ENCODE data around the gene NRGN. TPM values are rescaled to one million over a fixed set of nuclear protein-coding genes. Genes with fewer than 3 reads are reported as not detected.
A peak's percentile ranks its signal among the peaks of the same experiment; 100 is the strongest.

Gene NRGN
- total and polyA plus RNA-seq, 4 donors: 0.51 to 1.7 (median 1.6) TPM; not detected in 1

- H3K27ac ChIP-seq (ENCODE audit: low read depth in 1 of 2, low read length in 2 of 2): no peak overlapping the region
- 83% methylated on average over 4 of the region's 4 CpGs for WGBS
- peaks cover 0 to 2% (median 0%) of the 10 kb centered on the region in 4 donors for H3K27me3 ChIP-seq (ENCODE audit: control insufficient read depth in 4 of 4, insufficient read depth in 4 of 4, low read length in 3 of 4)
- TF ChIP-seq YY1 (IDR thresholded peaks at IDR 0.05): no peak
- H3K4me3 ChIP-seq (ENCODE audit: low read depth in 1 of 3, low read length in 3 of 3): no peak overlapping the region
- H3K4me1 ChIP-seq (ENCODE audit: control insufficient read depth in 4 of 4, insufficient read depth in 4 of 4, low read length in 3 of 4): peaks cover 0 to 7% (median 4%) of the 10 kb centered on the region in 4 donors
- no peak for DNase-seq (ENCODE audit: low spot score)
- no peak overlapping the region for H3K9ac ChIP-seq (ENCODE audit: low read depth in 1 of 2, low read length in 2 of 2)
- H3K9me3 ChIP-seq (ENCODE audit: control insufficient read depth in 4 of 4, low read length in 3 of 4): no peaks in the 10 kb centered on the region
- no peaks in the 10 kb centered on the region for H3K36me3 ChIP-seq (ENCODE audit: control insufficient read depth in 4 of 4, insufficient read depth in 3 of 4, low read depth in 1 of 4, low read length in 3 of 4)
Observed at GRCh38 chr11:124729571-124729970, 10.2 kb upstream of the NRGN start.

- H3K9ac ChIP-seq (ENCODE audit: low read depth in 1 of 2, low read length in 2 of 2): no peak overlapping the region
- no peak for TF ChIP-seq RAD21 (IDR thresholded peaks at IDR 0.05)
- no peak for TF ChIP-seq HNF4G (IDR thresholded peaks at IDR 0.05)
- no peak for TF ChIP-seq ZBTB33 (IDR thresholded peaks at IDR 0.05)
- no peak for TF ChIP-seq HNF4A (conservative IDR thresholded peaks at IDR 0.05)
- TF ChIP-seq FOXA1 (IDR thresholded peaks at IDR 0.05): no peak
- peak; percentile 30 for DNase-seq (ENCODE audit: low spot score)
- no peak overlapping the region for H3K4me3 ChIP-seq (ENCODE audit: low read depth in 1 of 3, low read length in 3 of 3)
- no peaks in the 10 kb centered on the region for H3K36me3 ChIP-seq (ENCODE audit: control insufficient read depth in 4 of 4, insufficient read depth in 3 of 4, low read depth in 1 of 4, low read length in 3 of 4)
- H3K4me1 ChIP-seq (ENCODE audit: control insufficient read depth in 4 of 4, insufficient read depth in 4 of 4, low read length in 3 of 4): no peaks in the 10 kb centered on the region
- H3K27me3 ChIP-seq (ENCODE audit: control insufficient read depth in 4 of 4, insufficient read depth in 4 of 4, low read length in 3 of 4): no peaks in the 10 kb centered on the region
- H3K27ac ChIP-seq (ENCODE audit: low read depth in 1 of 2, low read length in 2 of 2): no peak overlapping the region
- H3K9me3 ChIP-seq (ENCODE audit: control insufficient read depth in 4 of 4, low read length in 3 of 4): no peaks in the 10 kb centered on the region
- WGBS: 84% methylated on average over 4 of the region's 4 CpGs
Observed at GRCh38 chr11:124732230-124732629, 7.5 kb upstream of the NRGN start.

- TF ChIP-seq EGR1 (IDR thresholded peaks at IDR 0.05; ENCODE audit: low read depth in 2 of 2) (no peak), CTCF (IDR thresholded peaks at IDR 0.05; ENCODE audit: low read depth, low read length, missing input control) (no peak), RXRA (IDR thresholded peaks at IDR 0.05) (no peak), SP1 (IDR thresholded peaks at IDR 0.05) (no peak), MAX (IDR thresholded peaks at IDR 0.05) (no peak), TAF1 (conservative IDR thresholded peaks at IDR 0.05) (no peak), NR2F2 (IDR thresholded peaks at IDR 0.05) (no peak), YY1 (IDR thresholded peaks at IDR 0.05) (no peak), JUND (IDR thresholded peaks at IDR 0.05) (no peak), RAD21 (IDR thresholded peaks at IDR 0.05) (no peak), HNF4A (conservative IDR thresholded peaks at IDR 0.05) (no peak), ATF3 (IDR thresholded peaks at IDR 0.05) (no peak), GABPA (IDR thresholded peaks at IDR 0.05 in 1 of 2, conservative IDR thresholded peaks at IDR 0.05 in 1 of 2) (no peak), ZBTB33 (IDR thresholded peaks at IDR 0.05) (no peak), REST (IDR thresholded peaks at IDR 0.05) (no peak), FOXA2 (IDR thresholded peaks at IDR 0.05) (no peak), HNF4G (IDR thresholded peaks at IDR 0.05) (no peak), FOXA1 (IDR thresholded peaks at IDR 0.05) (no peak)
- WGBS: 59% methylated on average over 3 of the region's 3 CpGs
- Histone ChIP-seq H3K9ac (ENCODE audit: low read depth in 1 of 2, low read length in 2 of 2) (no peak overlapping the region), H3K4me3 (ENCODE audit: low read depth in 1 of 3, low read length in 3 of 3) (no peak overlapping the region), H3K4me1 (ENCODE audit: control insufficient read depth in 4 of 4, insufficient read depth in 4 of 4, low read length in 3 of 4) (peaks cover 4 to 12% (median 9%) of the 10 kb centered on the region in 4 donors), H3K27ac (ENCODE audit: low read depth in 1 of 2, low read length in 2 of 2) (no peak overlapping the region), H3K36me3 (ENCODE audit: control insufficient read depth in 4 of 4, insufficient read depth in 3 of 4, low read depth in 1 of 4, low read length in 3 of 4) (no peaks in the 10 kb centered on the region), H3K9me3 (ENCODE audit: control insufficient read depth in 4 of 4, low read length in 3 of 4) (no peaks in the 10 kb centered on the region), H3K27me3 (ENCODE audit: control insufficient read depth in 4 of 4, insufficient read depth in 4 of 4, low read length in 3 of 4) (no peaks in the 10 kb centered on the region)
- no peak for DNase-seq (ENCODE audit: low spot score)
Observed at GRCh38 chr11:124736736-124737135, 3.0 kb upstream of the NRGN start.

Measured in liver (tissue), 9 donors.